Muscle of leg (tissue), 16 donors: ENCODE measurements around the gene CRACR2A. TPM values are rescaled to one million over a fixed set of nuclear protein-coding genes. Genes with fewer than 3 reads are reported as not detected.

Experiments used
- DNase-seq: peaks from one replicate; pipeline ENCODE4 v3.0.0; 2013
- H3K27ac ChIP-seq: one replicate; pipeline ENCODE4 v1.5.1; 2013; ENCODE audit warnings: mild to moderate bottlenecking, low read length, control low read depth
- H3K27me3 ChIP-seq: one replicate; pipeline ENCODE4 v1.6.1; 2013; ENCODE audit warnings: low read length; ENCODE audit not compliant: control insufficient read depth, insufficient read depth
- H3K36me3 ChIP-seq: one replicate; pipeline ENCODE4 v1.6.1; 2013; ENCODE audit warnings: low read length; ENCODE audit not compliant: control insufficient read depth, insufficient read depth
- H3K4me1 ChIP-seq: one replicate; pipeline ENCODE4 v1.6.1; 2013; ENCODE audit warnings: low read length; ENCODE audit not compliant: control insufficient read depth, insufficient read depth
- H3K4me3 ChIP-seq: one replicate; pipeline ENCODE4 v1.5.1; 2013; ENCODE audit warnings: low read length, control low read depth
- H3K9me3 ChIP-seq: replicated peaks from 2 replicates; pipeline ENCODE4 v1.6.1; 2013; ENCODE audit warnings: low read depth, low read length; ENCODE audit not compliant: control insufficient read depth
- WGBS: methylation state at CpG from one replicate; pipeline ENCODE4 v1.1.5; 2013; ENCODE audit warnings: missing lambda C conversion rate; ENCODE audit not compliant: insufficient coverage; 5-methylcytosine and 5-hydroxymethylcytosine counted together
- long read RNA-seq, 11 donors: transcript quantifications; one replicate each; lab custom pipeline, GENCODE V29; 2026
- polyA plus RNA-seq, 8 donors: library from polyadenylated mRNA; unstranded; fragments of 120-200 nt; gene quantifications; one replicate each; pipeline versions ENCODE4 v1.2.1 to v1.2.3, GENCODE V29; 2013; ENCODE audit warnings: inconsistent platforms in 1 of 8, low replicate concordance in 1 of 8; ENCODE audit not compliant: insufficient read length in 8 of 8, insufficient read depth in 1 of 8
- total RNA-seq: library from RNA; stranded (reverse); fragments of 120-200 nt; gene quantifications from one replicate; pipeline ENCODE4 v1.2.4, GENCODE V29; 2013

CRACR2A gene, protein sequence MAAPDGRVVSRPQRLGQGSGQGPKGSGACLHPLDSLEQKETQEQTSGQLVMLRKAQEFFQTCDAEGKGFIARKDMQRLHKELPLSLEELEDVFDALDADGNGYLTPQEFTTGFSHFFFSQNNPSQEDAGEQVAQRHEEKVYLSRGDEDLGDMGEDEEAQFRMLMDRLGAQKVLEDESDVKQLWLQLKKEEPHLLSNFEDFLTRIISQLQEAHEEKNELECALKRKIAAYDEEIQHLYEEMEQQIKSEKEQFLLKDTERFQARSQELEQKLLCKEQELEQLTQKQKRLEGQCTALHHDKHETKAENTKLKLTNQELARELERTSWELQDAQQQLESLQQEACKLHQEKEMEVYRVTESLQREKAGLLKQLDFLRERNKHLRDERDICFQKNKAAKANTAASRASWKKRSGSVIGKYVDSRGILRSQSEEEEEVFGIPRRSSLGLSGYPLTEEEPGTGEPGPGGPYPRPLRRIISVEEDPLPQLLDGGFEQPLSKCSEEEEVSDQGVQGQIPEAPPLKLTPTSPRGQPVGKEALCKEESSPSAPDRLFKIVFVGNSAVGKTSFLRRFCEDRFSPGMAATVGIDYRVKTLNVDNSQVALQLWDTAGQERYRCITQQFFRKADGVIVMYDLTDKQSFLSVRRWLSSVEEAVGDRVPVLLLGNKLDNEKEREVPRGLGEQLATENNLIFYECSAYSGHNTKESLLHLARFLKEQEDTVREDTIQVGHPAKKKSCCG
- total RNA-seq, result 1.3 TPM
- polyA plus RNA-seq, result 1 to 10 TPM; 1.4 to 2.1 (median 1.5) TPM
- long read RNA-seq, donor 1, result 0 reads
- long read RNA-seq, donor 2, result 0 reads
- long read RNA-seq, donor 3, result 0 reads
- long read RNA-seq, donor 4, result 0 reads
- long read RNA-seq, donor 5, result 0 reads
- long read RNA-seq, donor 6, result 0 reads
- long read RNA-seq, donor 7, result 0 reads
- long read RNA-seq, donor 8, result 0 reads
- long read RNA-seq, donor 9, result 0 reads
- long read RNA-seq, donor 10, result 0 reads
- long read RNA-seq, donor 11, result 0 reads

DNA sequence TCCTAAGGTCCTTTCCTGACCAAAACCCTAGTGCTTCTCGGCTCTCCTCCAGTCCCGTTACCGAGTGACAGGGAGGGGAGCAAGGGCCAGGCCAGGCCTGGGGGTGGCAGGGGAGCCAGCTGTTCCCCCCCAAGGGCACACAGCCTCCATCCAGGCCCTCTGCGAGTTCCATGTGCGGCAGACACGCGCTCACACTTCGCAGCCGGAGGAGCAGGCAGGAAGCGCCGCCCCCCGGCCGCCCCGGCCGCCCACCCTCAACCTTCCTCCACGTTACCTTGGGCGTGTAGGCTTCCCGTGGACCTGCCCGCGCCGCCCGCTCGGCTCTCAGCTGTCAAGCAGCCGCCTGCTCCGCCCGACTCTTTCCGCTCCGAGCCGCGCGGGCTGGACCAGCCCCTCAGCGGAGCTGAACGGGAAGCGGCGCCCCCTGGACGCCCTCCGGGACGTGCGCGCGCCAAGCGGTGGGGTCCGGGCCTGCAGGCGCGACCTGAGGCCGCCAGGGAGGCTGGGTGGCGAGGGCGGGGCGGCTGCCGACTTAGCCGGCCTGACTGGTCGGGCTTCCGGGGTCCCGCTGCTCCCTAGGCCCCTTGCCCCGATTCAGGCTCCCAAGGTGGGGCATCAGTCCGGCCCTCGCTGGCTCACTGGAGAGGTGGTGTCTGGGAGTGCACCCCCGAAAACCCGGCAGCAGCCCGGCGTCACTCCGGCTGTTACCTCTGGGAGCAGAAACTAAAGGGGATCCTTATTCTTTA lies at the start of gene CRACR2A:
Gene CRACR2A (minus strand): TSS at position 369 of the 746 bp plus-strand sequence. CDS start 56,110 bp downstream, outside the sequence.
- Histone ChIP-seq H3K36me3 (no peaks in the 10 kb centered on the region), H3K27ac (peak within 1 kb of the TSS; percentile 74), H3K9me3 (no peaks in the 10 kb centered on the region), H3K4me1 (peaks cover 44% of the 10 kb centered on the region), H3K4me3 (peak within 1 kb of the TSS; percentile 49), H3K27me3 (peaks cover 3% of the 10 kb centered on the region)
- WGBS, result under 1% methylated on average over 53 of the region's 62 CpGs
- peak; percentile 74 for DNase-seq

DNA sequence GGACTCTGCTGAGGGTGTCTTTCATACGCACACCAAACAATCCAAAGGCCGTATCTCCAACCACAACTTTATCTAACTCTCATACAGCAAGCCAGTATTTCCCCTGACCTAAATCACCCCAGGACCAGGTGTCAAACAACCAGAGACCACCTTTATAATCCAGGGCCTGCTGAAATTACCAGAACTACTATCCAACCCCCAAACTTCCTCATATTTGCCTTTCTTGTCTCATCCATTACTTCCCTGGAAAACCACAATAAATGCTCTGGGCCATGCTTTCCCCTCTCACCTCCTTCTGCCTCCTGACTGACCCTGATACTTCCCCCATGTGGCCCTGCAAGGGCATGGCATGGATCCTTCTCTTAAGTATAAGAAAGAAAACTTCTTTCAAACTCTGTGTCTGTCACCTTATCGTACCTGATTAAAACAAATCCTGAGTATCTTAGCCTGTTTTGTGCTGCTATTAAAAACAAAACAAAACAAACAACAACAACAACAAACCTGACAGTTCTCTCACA lies 44.7 kb upstream of the CRACR2A start:
- WGBS, result 96% methylated on average over 2 of the region's 3 CpGs

GRCh38 chr12:3795492-3796133 lies 42.7 kb upstream of the CRACR2A start:
- no peaks in the 10 kb centered on the region for H3K36me3 ChIP-seq
- WGBS, result no CpG with 5 or more reads among the region's 5 CpGs
- H3K27me3 ChIP-seq, result no peaks in the 10 kb centered on the region
- no peak for DNase-seq
- no peaks in the 10 kb centered on the region for H3K4me1 ChIP-seq
- H3K9me3 ChIP-seq, result no peaks in the 10 kb centered on the region
- no peak overlapping the region for H3K27ac ChIP-seq
- no peak overlapping the region for H3K4me3 ChIP-seq

More for the DNA sequence above, 44.7 kb upstream of the CRACR2A start:
- Histone ChIP-seq H3K9me3 (no peaks in the 10 kb centered on the region), H3K4me3 (no peak overlapping the region), H3K27me3 (no peaks in the 10 kb centered on the region), H3K36me3 (no peaks in the 10 kb centered on the region), H3K4me1 (no peaks in the 10 kb centered on the region), H3K27ac (no peak overlapping the region)
- no peak for DNase-seq

GRCh38 chr12:3795066-3795465 lies 42.2 kb upstream of the CRACR2A start:
- H3K36me3 ChIP-seq, result no peaks in the 10 kb centered on the region
- H3K27ac ChIP-seq, result no peak overlapping the region
- no peaks in the 10 kb centered on the region for H3K9me3 ChIP-seq
- no peak for DNase-seq
- no peaks in the 10 kb centered on the region for H3K4me1 ChIP-seq
- H3K4me3 ChIP-seq, result no peak overlapping the region
- WGBS, result no CpG with 5 or more reads among the region's 2 CpGs
- H3K27me3 ChIP-seq, result no peaks in the 10 kb centered on the region

GRCh38 chr12:3792623-3793288 lies 39.8 kb upstream of the CRACR2A start:
- Histone ChIP-seq H3K9me3 (peaks cover 3% of the 10 kb centered on the region), H3K27ac (no peak overlapping the region), H3K4me3 (no peak overlapping the region), H3K27me3 (no peaks in the 10 kb centered on the region), H3K4me1 (no peaks in the 10 kb centered on the region), H3K36me3 (no peaks in the 10 kb centered on the region)
- DNase-seq, result no peak
- 86% methylated on average over 1 of the region's 10 CpGs for whole genome bisulfite sequencing

GRCh38 chr12:3791256-3791874 lies 38.5 kb upstream of the CRACR2A start:
- peak; percentile 75 for DNase-seq
- no peaks in the 10 kb centered on the region for H3K27me3 ChIP-seq
- no peaks in the 10 kb centered on the region for H3K36me3 ChIP-seq
- WGBS, result 62% methylated on average over 5 of the region's 5 CpGs
- H3K4me3 ChIP-seq, result no peak overlapping the region
- H3K27ac ChIP-seq, result no peak overlapping the region
- H3K4me1 ChIP-seq, result no peaks in the 10 kb centered on the region
- peaks cover 3% of the 10 kb centered on the region for H3K9me3 ChIP-seq

DNA sequence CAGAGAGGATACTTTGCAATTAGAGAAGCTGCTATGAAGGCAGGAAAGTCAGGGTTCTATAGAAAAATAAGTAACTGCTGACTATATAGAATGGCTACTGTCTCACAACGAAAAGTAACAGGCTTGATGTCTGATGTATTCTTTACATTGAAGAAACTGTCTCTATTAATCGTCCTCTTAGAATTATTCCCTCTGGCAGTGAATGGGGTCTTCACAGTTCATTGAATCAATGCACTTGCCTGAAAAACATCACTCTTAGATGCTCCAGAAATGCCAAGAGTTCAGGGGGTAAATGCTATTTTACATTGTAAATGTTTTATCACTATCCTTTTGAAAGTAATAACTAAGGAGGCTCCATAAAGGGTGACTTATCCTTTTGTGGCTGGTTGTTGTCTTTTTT lies 37.7 kb upstream of the CRACR2A start:
- no peaks in the 10 kb centered on the region for H3K27me3 ChIP-seq
- H3K4me3 ChIP-seq, result no peak overlapping the region
- no peaks in the 10 kb centered on the region for H3K36me3 ChIP-seq
- WGBS, result no CpG with 5 or more reads among the region's 2 CpGs
- no peak for DNase-seq
- peaks cover 3% of the 10 kb centered on the region for H3K9me3 ChIP-seq
- no peak overlapping the region for H3K27ac ChIP-seq
- H3K4me1 ChIP-seq, result no peaks in the 10 kb centered on the region

DNA sequence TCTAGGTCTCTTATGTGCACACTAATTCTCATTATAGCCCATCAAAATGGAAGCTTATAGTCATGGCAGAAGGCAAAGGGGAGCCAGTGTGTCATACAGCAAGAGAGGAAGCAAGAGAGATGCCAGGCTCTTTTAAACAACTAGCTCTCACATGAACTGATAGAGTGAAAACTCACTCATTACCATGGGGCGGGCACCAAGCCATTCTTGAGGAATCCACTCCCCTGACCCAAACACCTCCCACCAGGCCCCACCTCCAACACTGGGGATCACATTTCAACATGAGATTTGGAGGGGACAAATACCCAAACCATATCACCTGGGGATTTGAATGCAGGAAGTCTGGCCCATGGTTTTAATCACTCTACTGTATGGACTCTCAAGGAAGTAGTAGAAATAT lies 36.9 kb upstream of the CRACR2A start:
- Histone ChIP-seq H3K4me1 (no peaks in the 10 kb centered on the region), H3K4me3 (no peak overlapping the region), H3K36me3 (no peaks in the 10 kb centered on the region), H3K27me3 (no peaks in the 10 kb centered on the region), H3K9me3 (peaks cover 3% of the 10 kb centered on the region), H3K27ac (no peak overlapping the region)
- no peak for DNase-seq
- WGBS, result no CpG with 5 or more reads among the region's 1 CpG
